GM18867 (cell line): ENCODE results near the gene CADM3.

Experiments
- ATAC-seq: cut with Tn5 transposase; IDR thresholded peaks from one replicate; pipeline ENCODE4 v1.9.1; 2021; ENCODE audit warnings: mild to moderate bottlenecking, moderate library complexity; ENCODE audit not compliant: unreplicated experiment

The CADM3 gene

GRCh38 chr1:159248311-159248710, 76.9 kb downstream of the CADM3 start:
- ATAC-seq: no peak

- no peak for ATAC-seq
Observed at GRCh38 chr1:159250638-159251216, 79.3 kb downstream of the CADM3 start.
